NCI-H446 treated with DMSO at 0.1 percent for 48 hours (cell line): ENCODE measurements around the gene SEPHS1.
A peak's percentile ranks its signal among the peaks of the same experiment; 100 is the strongest.
"Not testable (repeated sequence)": the region's sequence is repeated elsewhere in the genome, so short reads cannot be mapped to it uniquely, and the experiment has no call there.

Experiments used
- DNase-seq: peaks from one replicate; lab custom pipeline; 2025; lab: John Stamatoyannopoulos, UW

The SEPHS1 gene

GRCh38 chr10:13348216-13349017, at the start of gene SEPHS1:
TSS of gene SEPHS1 (minus strand) at chr10:13348293. CDS start at chr10:13344950, 3,343 bp downstream.
- DNase-seq, result peak; percentile 57

GRCh38 chr10:13397052-13397451, 49.0 kb upstream of the SEPHS1 start:
- DNase-seq, result no peak

GRCh38 chr10:13396369-13396768, 48.3 kb upstream of the SEPHS1 start:
- DNase-seq, result no peak

GRCh38 chr10:13395540-13395939, 47.4 kb upstream of the SEPHS1 start:
- DNase-seq, result no peak

GRCh38 chr10:13393640-13394039, 45.5 kb upstream of the SEPHS1 start:
- no peak for DNase-seq

GRCh38 chr10:13392701-13393100, 44.6 kb upstream of the SEPHS1 start:
- no peak for DNase-seq

- peak; percentile 2 for DNase-seq
Measured at GRCh38 chr10:13390604-13391522, 42.8 kb upstream of the SEPHS1 start.

- DNase-seq, result no peak
Measured at GRCh38 chr10:13388478-13389230, 40.6 kb upstream of the SEPHS1 start.

- no peak for DNase-seq
Measured at GRCh38 chr10:13386021-13386420, 37.9 kb upstream of the SEPHS1 start.

GRCh38 chr10:13383399-13383761, 35.3 kb upstream of the SEPHS1 start:
- no peak for DNase-seq

- no peak for DNase-seq
Measured at GRCh38 chr10:13382703-13383398, 34.8 kb upstream of the SEPHS1 start.

- DNase-seq, result not testable (repeated sequence)
Measured at GRCh38 chr10:13379061-13379460, 31.0 kb upstream of the SEPHS1 start.

GRCh38 chr10:13376746-13377145, 28.7 kb upstream of the SEPHS1 start:
- no peak for DNase-seq

- no peak for DNase-seq
Measured at GRCh38 chr10:13376297-13376696, 28.2 kb upstream of the SEPHS1 start.

GRCh38 chr10:13375791-13376190, 27.7 kb upstream of the SEPHS1 start:
- DNase-seq, result no peak

GRCh38 chr10:13373644-13374043, 25.6 kb upstream of the SEPHS1 start:
- no peak for DNase-seq

- no peak for DNase-seq
Measured at GRCh38 chr10:13372524-13372923, 24.4 kb upstream of the SEPHS1 start.

GRCh38 chr10:13371897-13372470, 23.9 kb upstream of the SEPHS1 start:
- peak; percentile 40 for DNase-seq

- DNase-seq, result no peak
Measured at GRCh38 chr10:13366891-13367290, 18.8 kb upstream of the SEPHS1 start.

GRCh38 chr10:13365831-13366230, 17.7 kb upstream of the SEPHS1 start:
- DNase-seq, result no peak

GRCh38 chr10:13365243-13365642, 17.1 kb upstream of the SEPHS1 start:
- no peak for DNase-seq
